Measurements from ENCODE around the gene FBXL2. TPM values are rescaled to one million over a fixed set of nuclear protein-coding genes. Genes with fewer than 3 reads are reported as not detected.
"Not testable (repeated sequence)": the region's sequence is repeated elsewhere in the genome, so short reads cannot be mapped to it uniquely, and the experiment has no call there.

The FBXL2 gene
- total and polyA plus RNA-seq, 2 of the 8 experiments (the other 6 are each of a cell fraction or from before 2014, with no cell fraction given), result 3.1 to 5.4 TPM

- TF ChIP-seq POU5F1 (IDR thresholded peaks at IDR 0.05; ENCODE audit: low read depth, low read length) (no peak), E2F6 (IDR thresholded peaks at IDR 0.05) (no peak), CEBPB (IDR thresholded peaks at IDR 0.05; ENCODE audit: low read depth, low read length) (no peak), SIN3A (conservative IDR thresholded peaks at IDR 0.05 in 1 of 2, IDR thresholded peaks at IDR 0.05 in 1 of 2; ENCODE audit: low read depth in 1 of 2, low read length in 2 of 2) (no peak), ATF3 (IDR thresholded peaks at IDR 0.05; ENCODE audit: insufficient read depth, low read depth, low read length) (no peak), BRCA1 (IDR thresholded peaks at IDR 0.05; ENCODE audit: low read depth, low read length) (no peak)
These were observed 151.5 kb downstream of the FBXL2 start (continued) for GRCh38 chr3:33428734-33429133.

GRCh38 chr3:33429306-33429705 is 152.1 kb downstream of the FBXL2 start:
- POLR2A ChIA-PET (ENCODE audit: partially characterized antibody), result interaction anchor here (0.7 to 7.4 kb wide), 2 partner anchors 11 to 87 kb away, joined by 5 to 82 read pairs; partner anchors contain the start of gene UBP1
- not testable (repeated sequence) for H3K18ac ChIP-seq (ENCODE audit: extremely low read depth, low read length); H3K56ac ChIP-seq (replicated peaks; ENCODE audit: insufficient read length, low read depth, low read length); H4K5ac ChIP-seq (ENCODE audit: insufficient read length, low read depth, low read length); H3K36me3 ChIP-seq (ENCODE audit: control insufficient read depth in 2 of 4, insufficient read depth in 4 of 4, low read length in 3 of 4); H2AFZ ChIP-seq (ENCODE audit: low read length); H3K79me1 ChIP-seq (ENCODE audit: low read depth, low read length); H2AK5ac ChIP-seq (ENCODE audit: low read depth, low read length); FAIRE-seq; H4K91ac ChIP-seq (replicated peaks; ENCODE audit: insufficient read length, low read length); H3K4me3 ChIP-seq (ENCODE audit: extremely low read depth in 1 of 4, insufficient read depth in 2 of 4, low read depth in 3 of 4, low read length in 4 of 4); H3K9me3 ChIP-seq (ENCODE audit: insufficient read depth in 2 of 2, low read depth in 1 of 2, low read length in 1 of 2); H2BK120ac ChIP-seq (replicated peaks; ENCODE audit: low read depth, low read length); H2BK20ac ChIP-seq (ENCODE audit: low read length); H3K23me2 ChIP-seq (ENCODE audit: low read depth, low read length); H3K14ac ChIP-seq (ENCODE audit: insufficient read length); H2BK5ac ChIP-seq (ENCODE audit: low read depth, low read length); H3K27ac ChIP-seq (ENCODE audit: low read depth, low read length); H2BK15ac ChIP-seq (ENCODE audit: low read length); H3K4ac ChIP-seq (replicated peaks; ENCODE audit: insufficient read length, low read depth, low read length); H3K23ac ChIP-seq (ENCODE audit: insufficient read length); DNase-seq (ENCODE audit: low read depth in 1 of 2, low spot score in 2 of 2); H4K8ac ChIP-seq (ENCODE audit: extremely low read depth, insufficient read depth, low read length); H3K27me3 ChIP-seq (replicated peaks in 1 of 4; ENCODE audit: control insufficient read depth in 3 of 4, extremely low read depth in 1 of 4, insufficient read depth in 3 of 4, low read length in 3 of 4); H2BK12ac ChIP-seq (ENCODE audit: low read depth, low read length); H3K9ac ChIP-seq (replicated peaks in 1 of 4; ENCODE audit: extremely low read depth in 1 of 4, low read depth in 3 of 4, low read length in 3 of 4)
- peaks cover 13 to 93% of the 10 kb centered on the region in 2 experiments for H3K79me2 ChIP-seq (ENCODE audit: control insufficient read depth in 1 of 2, insufficient read depth in 2 of 2, low read length in 2 of 2)
- peak overlapping the region in 1 of 2 experiments; percentile 38; a peak in 1 of 4 replicates for H3K4me2 ChIP-seq (ENCODE audit: insufficient read depth in 1 of 2, low read depth in 2 of 2, low read length in 2 of 2)
- peaks cover 10 to 17% of the 10 kb centered on the region in 2 experiments for H4K20me1 ChIP-seq (replicated peaks in 1 of 2; ENCODE audit: control insufficient read depth in 1 of 2, insufficient read depth in 2 of 2, low read length in 2 of 2)
- 80% methylated on average over 2 of the region's 2 CpGs; no CpG with 5 or more reads in 1 of the 2 experiments for WGBS, 2 experiments (ENCODE audit: extremely low coverage in 1 of 2, insufficient coverage in 1 of 2, insufficient read length in 1 of 2, insufficient replicate concordance in 2 of 2, low coverage in 1 of 2, low lambda C conversion rate in 2 of 2, missing lambda C conversion rate in 1 of 2)
- CTCF ChIA-PET (ENCODE audit: partially characterized antibody), result interaction anchor here (1.2 to 1.5 kb wide), 2 partner anchors 9 to 56 kb away, joined by 4 read pairs; no protein-coding TSS in a partner anchor
- peaks cover 11 to 36% (median 24%) of the 10 kb centered on the region in 4 experiments for H3K4me1 ChIP-seq (replicated peaks in 1 of 4; ENCODE audit: control insufficient read depth in 3 of 4, insufficient read depth in 4 of 4, low read length in 3 of 4)

Measured in H1 (cell line).